Glutamatergic neuron (in vitro differentiated cells): ENCODE data around the gene CIITA. TPM values are rescaled to one million over a fixed set of nuclear protein-coding genes. Genes with fewer than 3 reads are reported as not detected.
A peak's percentile ranks its signal among the peaks of the same experiment; 100 is the strongest.

Experiments used
- DNase-seq: peaks from one replicate; pipeline ENCODE4 v3.0.0; 2022
- H3K27ac Mint-ChIP-seq: one replicate; pipeline ENCODE4 v1.8.0; 2020; ENCODE audit warnings: mild to moderate bottlenecking, mixed read lengths, inconsistent platforms; ENCODE audit not compliant: unreplicated experiment
- H3K27me3 Mint-ChIP-seq: one replicate; pipeline ENCODE4 v1.8.0; 2020; ENCODE audit warnings: mild to moderate bottlenecking, moderate library complexity, mixed read lengths, inconsistent platforms; ENCODE audit not compliant: unreplicated experiment
- H3K36me3 Mint-ChIP-seq: one replicate; pipeline ENCODE4 v1.8.0; 2020; ENCODE audit warnings: mild to moderate bottlenecking, mixed read lengths, inconsistent platforms; ENCODE audit not compliant: unreplicated experiment
- H3K4me1 Mint-ChIP-seq: one replicate; pipeline ENCODE4 v1.8.0; 2020; ENCODE audit warnings: mild to moderate bottlenecking, low read depth, mixed read lengths, inconsistent platforms; ENCODE audit not compliant: unreplicated experiment
- H3K4me3 Mint-ChIP-seq: one replicate; pipeline ENCODE4 v1.8.0; 2020; ENCODE audit warnings: mild to moderate bottlenecking, mixed read lengths, inconsistent platforms; ENCODE audit not compliant: unreplicated experiment
- H3K9me3 Mint-ChIP-seq: one replicate; pipeline ENCODE4 v1.8.0; 2020; ENCODE audit warnings: mild to moderate bottlenecking, moderate library complexity, mixed read lengths, inconsistent platforms; ENCODE audit not compliant: unreplicated experiment
- CTCF ChIP-seq: fragments of 200-600 bp; sonication (generic); IDR thresholded peaks from one replicate; pipeline ENCODE4 v1.5.0; 2021; ENCODE audit not compliant: partially characterized antibody, unreplicated experiment
- total RNA-seq: library from RNA; stranded (reverse); fragmentation: NEBNext Ultra II Directional; extraction: Animal tissue kit (Norgen Biotek cat#: 25700); gene quantifications from one replicate; pipeline ENCODE4 v1.2.1, GENCODE V29; 2021; ENCODE audit not compliant: unreplicated experiment

CIITA gene
- total RNA-seq, 1 donor from 2014 or later: 0.69 TPM

GRCh38 chr16:10836174-10836853 lies 40.7 kb upstream of the CIITA start:
- no peaks in the 10 kb centered on the region for H3K36me3 Mint-ChIP-seq
- no peak overlapping the region for H3K27ac Mint-ChIP-seq
- DNase-seq: no peak
- H3K9me3 Mint-ChIP-seq: no peaks in the 10 kb centered on the region
- H3K27me3 Mint-ChIP-seq: peaks cover 4% of the 10 kb centered on the region
- peaks cover 6% of the 10 kb centered on the region for H3K4me1 Mint-ChIP-seq
- TF ChIP-seq CTCF: no peak
- H3K4me3 Mint-ChIP-seq: no peak overlapping the region

GRCh38 chr16:10838621-10839278 lies 38.3 kb upstream of the CIITA start:
- no peak for DNase-seq
- Mint-ChIP-seq H3K27me3 (peaks cover 4% of the 10 kb centered on the region), H3K27ac (peak overlapping the region; percentile 53), H3K9me3 (no peaks in the 10 kb centered on the region), H3K4me3 (no peak overlapping the region), H3K36me3 (no peaks in the 10 kb centered on the region), H3K4me1 (peaks cover 6% of the 10 kb centered on the region)
- TF ChIP-seq CTCF: no peak

- Mint-ChIP-seq H3K4me1 (peaks cover 6% of the 10 kb centered on the region), H3K27ac (peak overlapping the region; percentile 53), H3K36me3 (no peaks in the 10 kb centered on the region), H3K9me3 (no peaks in the 10 kb centered on the region), H3K4me3 (no peak overlapping the region), H3K27me3 (peaks cover 4% of the 10 kb centered on the region)
- peak; percentile 50 for DNase-seq
- TF ChIP-seq CTCF: no peak
These were observed 37.7 kb upstream of the CIITA start for GRCh38 chr16:10839279-10839666.

- no peak for TF ChIP-seq CTCF
- no peaks in the 10 kb centered on the region for H3K27me3 Mint-ChIP-seq
- no peak overlapping the region for H3K27ac Mint-ChIP-seq
- DNase-seq: no peak
- no peaks in the 10 kb centered on the region for H3K36me3 Mint-ChIP-seq
- no peak overlapping the region for H3K4me3 Mint-ChIP-seq
- H3K4me1 Mint-ChIP-seq: peaks cover 6% of the 10 kb centered on the region
- no peaks in the 10 kb centered on the region for H3K9me3 Mint-ChIP-seq
These were observed 36.3 kb upstream of the CIITA start for GRCh38 chr16:10840703-10841102.
